ENCODE measurements around the gene ATP6V0A4.
"Not testable (repeated sequence)": the region's sequence is repeated elsewhere in the genome, so short reads cannot be mapped to it uniquely, and the experiment has no call there.

The ATP6V0A4 gene

GRCh38 chr7:138700857-138701536 is 97.0 kb downstream of the ATP6V0A4 start, which contains the start of gene SVOPL:
Gene SVOPL (minus strand): TSS chr7:138701362. CDS start chr7:138679045, 22,317 bp downstream.
- TF ChIP-seq, protein P1, sequence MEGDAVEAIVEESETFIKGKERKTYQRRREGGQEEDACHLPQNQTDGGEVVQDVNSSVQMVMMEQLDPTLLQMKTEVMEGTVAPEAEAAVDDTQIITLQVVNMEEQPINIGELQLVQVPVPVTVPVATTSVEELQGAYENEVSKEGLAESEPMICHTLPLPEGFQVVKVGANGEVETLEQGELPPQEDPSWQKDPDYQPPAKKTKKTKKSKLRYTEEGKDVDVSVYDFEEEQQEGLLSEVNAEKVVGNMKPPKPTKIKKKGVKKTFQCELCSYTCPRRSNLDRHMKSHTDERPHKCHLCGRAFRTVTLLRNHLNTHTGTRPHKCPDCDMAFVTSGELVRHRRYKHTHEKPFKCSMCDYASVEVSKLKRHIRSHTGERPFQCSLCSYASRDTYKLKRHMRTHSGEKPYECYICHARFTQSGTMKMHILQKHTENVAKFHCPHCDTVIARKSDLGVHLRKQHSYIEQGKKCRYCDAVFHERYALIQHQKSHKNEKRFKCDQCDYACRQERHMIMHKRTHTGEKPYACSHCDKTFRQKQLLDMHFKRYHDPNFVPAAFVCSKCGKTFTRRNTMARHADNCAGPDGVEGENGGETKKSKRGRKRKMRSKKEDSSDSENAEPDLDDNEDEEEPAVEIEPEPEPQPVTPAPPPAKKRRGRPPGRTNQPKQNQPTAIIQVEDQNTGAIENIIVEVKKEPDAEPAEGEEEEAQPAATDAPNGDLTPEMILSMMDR (conservative IDR thresholded peaks at IDR 0.05) = no peak
- H3K27ac ChIP-seq = no peak within 1 kb of the TSS

GRCh38 chr7:138699661-138700060 is 98.3 kb downstream of the ATP6V0A4 start:
- TF ChIP-seq, protein P1 (conservative IDR thresholded peaks at IDR 0.05) = no peak
- no peak overlapping the region for H3K27ac ChIP-seq

DNA sequence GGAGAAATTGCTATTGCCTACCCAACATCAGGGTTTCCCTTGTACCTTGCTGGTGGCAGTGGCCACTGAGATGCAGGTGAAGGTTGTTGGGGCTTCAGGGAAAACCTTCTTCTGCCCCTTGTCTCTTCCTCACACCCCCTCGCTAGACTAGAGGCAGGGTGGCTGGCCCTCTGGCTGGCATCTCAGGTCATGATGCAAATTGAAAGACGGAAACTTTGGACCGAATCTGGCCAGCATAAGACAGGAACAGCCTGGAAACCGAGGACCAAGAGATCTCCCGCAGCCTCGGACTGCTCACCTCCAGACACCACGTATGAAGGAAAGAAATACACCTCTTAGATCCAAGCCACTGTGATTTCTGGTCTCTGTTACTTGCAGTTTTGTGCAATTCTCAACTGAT is 99.7 kb downstream of the ATP6V0A4 start:
- H3K27ac ChIP-seq = no peak overlapping the region
- TF ChIP-seq, protein P1 (conservative IDR thresholded peaks at IDR 0.05) = no peak

- no peak overlapping the region for H3K27ac ChIP-seq
- TF ChIP-seq, protein P1 (conservative IDR thresholded peaks at IDR 0.05) = no peak
These were observed 100.3 kb downstream of the ATP6V0A4 start for GRCh38 chr7:138697535-138698182.

GRCh38 chr7:138695776-138696175 is 102.2 kb downstream of the ATP6V0A4 start:
- not testable (repeated sequence) for H3K27ac ChIP-seq

GRCh38 chr7:138695106-138695505 is 102.9 kb downstream of the ATP6V0A4 start:
- H3K27ac ChIP-seq = no peak overlapping the region
- TF ChIP-seq, protein P1 (conservative IDR thresholded peaks at IDR 0.05) = no peak

DNA sequence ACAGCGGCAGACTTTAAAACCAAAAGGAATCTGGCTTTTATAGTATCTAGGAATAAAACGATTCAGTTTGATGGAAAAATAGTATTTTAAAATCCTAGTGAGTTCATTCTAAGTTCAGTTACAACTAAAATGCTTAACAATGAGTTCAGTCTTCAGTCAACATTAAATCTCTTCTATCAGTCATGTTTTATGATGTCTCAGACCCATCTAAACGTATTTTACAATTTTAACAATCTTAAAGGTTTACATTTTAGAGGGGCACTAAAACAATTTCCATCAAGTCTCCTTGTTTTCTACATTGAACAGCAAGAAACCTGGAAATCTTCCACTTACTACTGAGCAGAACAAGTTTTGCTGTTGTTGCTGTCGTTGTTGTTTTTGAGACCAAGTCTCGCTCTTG is 106.8 kb downstream of the ATP6V0A4 start:
- no peak overlapping the region for H3K27ac ChIP-seq
- TF ChIP-seq, protein P1 (conservative IDR thresholded peaks at IDR 0.05) = no peak

- H3K27ac ChIP-seq = no peak overlapping the region
- TF ChIP-seq, protein P1 (conservative IDR thresholded peaks at IDR 0.05) = no peak
These were observed 107.5 kb downstream of the ATP6V0A4 start for GRCh38 chr7:138690495-138690894.

DNA sequence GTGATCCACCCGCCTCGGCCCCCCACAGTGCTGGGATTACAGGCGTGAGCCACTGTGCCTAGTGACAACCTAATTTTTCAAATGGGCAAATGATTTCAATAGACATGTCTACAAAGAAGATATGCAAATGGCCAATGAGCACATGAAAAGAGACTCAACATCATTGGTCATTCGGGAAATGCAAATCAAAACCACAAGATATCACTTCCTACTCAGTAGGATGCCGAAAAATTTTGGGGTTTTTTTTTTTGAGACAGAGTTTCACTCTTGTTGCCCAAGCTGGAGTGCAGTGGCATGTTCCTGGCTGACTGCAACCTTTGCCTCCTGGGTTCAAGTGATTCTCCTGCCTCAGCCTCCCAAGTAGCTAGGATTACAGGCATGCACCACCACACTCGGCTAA is 110.0 kb downstream of the ATP6V0A4 start:
- not testable (repeated sequence) for H3K27ac ChIP-seq
